PC-9 (cell line): ENCODE results near the gene AUTS2. TPM values are rescaled to one million over a fixed set of nuclear protein-coding genes. Genes with fewer than 3 reads are reported as not detected.

Experiments
- BruUV-seq: library from RNA; stranded (reverse); fragments of 400-500 nt; replicated peaks from 2 replicates; lab custom pipeline; 2021; lab: Mats Ljungman, UMichigan
- CTCF ChIA-PET: fragments of 300-600 bp; sonication (Branson Sonifier 250); formaldehyde crosslinking; loops from one replicate; lab custom pipeline; 2022; ENCODE audit warnings: antibody characterized with exemption; lab: Charles Lee
- POLR2A ChIA-PET: fragments of 300-600 bp; sonication (Branson Sonifier 250); formaldehyde crosslinking; loops from one replicate; lab custom pipeline; 2022; ENCODE audit warnings: antibody characterized with exemption; ENCODE audit not compliant: unreplicated experiment; lab: Charles Lee
- DNase-seq, 2 experiments: peaks; one replicate each; pipeline versions ENCODE4 v3.0.0 to v3.0.0-alpha.2; 2015 to 2022; ENCODE audit warnings: mixed read lengths in 1 of 2
- H2AFZ ChIP-seq: fragments of 200-600 bp; sonication (generic); 2 replicates; pipeline ENCODE4 v1.8.1; 2017; ENCODE audit warnings: antibody characterized with exemption
- H3F3A ChIP-seq: fragments of 200-600 bp; sonication (generic); 2 replicates; pipeline ENCODE4 v1.8.1; 2017; ENCODE audit warnings: antibody characterized with exemption, mild to moderate bottlenecking, low read depth; ENCODE audit not compliant: insufficient read depth
- H3K27ac ChIP-seq: fragments of 200-600 bp; sonication (generic); 2 replicates; pipeline ENCODE4 v1.6.1; 2016; ENCODE audit warnings: mixed run types
- H3K27me3 ChIP-seq: fragments of 200-600 bp; sonication (generic); 2 replicates; pipeline ENCODE4 v1.6.1; 2016; ENCODE audit warnings: low read depth, mixed run types; ENCODE audit not compliant: insufficient read depth
- H3K36me3 ChIP-seq: fragments of 200-600 bp; sonication (generic); 2 replicates; pipeline ENCODE4 v1.6.1; 2016; ENCODE audit warnings: low read depth, mixed run types
- H3K4me1 ChIP-seq: fragments of 200-600 bp; sonication (generic); replicated peaks from 2 replicates; pipeline ENCODE4 v1.6.1; 2016; ENCODE audit warnings: mixed run types; ENCODE audit not compliant: insufficient read depth
- H3K4me2 ChIP-seq: fragments of 200-600 bp; sonication (generic); 2 replicates; pipeline ENCODE4 v1.6.1; 2017; ENCODE audit warnings: mixed run types
- H3K4me3 ChIP-seq: fragments of 200-600 bp; sonication (generic); 2 replicates; pipeline ENCODE4 v1.6.1; 2016; ENCODE audit warnings: mixed run types
- H3K79me2 ChIP-seq: fragments of 200-600 bp; sonication (generic); 2 replicates; pipeline ENCODE4 v1.6.1; 2017; ENCODE audit warnings: low read depth, mixed run types
- H3K9me2 ChIP-seq: fragments of 200-600 bp; sonication (generic); 2 replicates; pipeline ENCODE4 v1.8.1; 2017; ENCODE audit warnings: mild to moderate bottlenecking; ENCODE audit not compliant: insufficient read depth
- H3K9me3 ChIP-seq: fragments of 200-600 bp; sonication (generic); 2 replicates; pipeline ENCODE4 v1.8.1; 2016; ENCODE audit warnings: low read depth; ENCODE audit not compliant: insufficient read depth
- H4K20me1 ChIP-seq: fragments of 200-600 bp; sonication (generic); 2 replicates; pipeline ENCODE4 v1.8.1; 2017; ENCODE audit not compliant: insufficient read depth
- EZH2 ChIP-seq: fragments of 200-600 bp; sonication (generic); IDR thresholded peaks from 2 replicates; pipeline ENCODE4 v1.8.0; 2017; ENCODE audit warnings: antibody characterized with exemption, low read depth
- intact Hi-C: fragments of 100-400 bp; cut with micrococcal nuclease; formaldehyde crosslinking; loops from one replicate; pipeline ENCODE4 v1.10.0; 2022; ENCODE audit not compliant: unreplicated experiment
- total RNA-seq: library from RNA; stranded (reverse); gene quantifications from 2 replicates; pipeline ENCODE4 v1.2.3, GENCODE V29; 2021
- TF ChIP-seq, protein P1 (sequence below): fragments of 200-600 bp; sonication (generic); conservative IDR thresholded peaks from 2 replicates; pipeline ENCODE4 v1.6.1; 2017; ENCODE audit warnings: mixed run types, antibody characterized with exemption, mild to moderate bottlenecking, moderate library complexity

Gene AUTS2
- total RNA-seq, 1 experiment from 2014 or later = not detected

- Histone ChIP-seq H2AFZ (no peak overlapping the region), H3K4me1 (no peaks in the 10 kb centered on the region), H3K27ac (no peak overlapping the region), H3K36me3 (no peaks in the 10 kb centered on the region), H3K9me2 (no peaks in the 10 kb centered on the region), H3F3A (no peaks in the 10 kb centered on the region), H3K79me2 (no peaks in the 10 kb centered on the region), H3K27me3 (peaks cover 73% of the 10 kb centered on the region), H3K9me3 (no peaks in the 10 kb centered on the region), H3K4me2 (no peak overlapping the region), H4K20me1 (no peaks in the 10 kb centered on the region; the same call in 1 of the 2 replicates), H3K4me3 (no peak overlapping the region)
- intact Hi-C loops = no loop called here
- ChIA-PET CTCF (no interaction called here), POLR2A (no interaction called here)
- TF ChIP-seq, protein P1, sequence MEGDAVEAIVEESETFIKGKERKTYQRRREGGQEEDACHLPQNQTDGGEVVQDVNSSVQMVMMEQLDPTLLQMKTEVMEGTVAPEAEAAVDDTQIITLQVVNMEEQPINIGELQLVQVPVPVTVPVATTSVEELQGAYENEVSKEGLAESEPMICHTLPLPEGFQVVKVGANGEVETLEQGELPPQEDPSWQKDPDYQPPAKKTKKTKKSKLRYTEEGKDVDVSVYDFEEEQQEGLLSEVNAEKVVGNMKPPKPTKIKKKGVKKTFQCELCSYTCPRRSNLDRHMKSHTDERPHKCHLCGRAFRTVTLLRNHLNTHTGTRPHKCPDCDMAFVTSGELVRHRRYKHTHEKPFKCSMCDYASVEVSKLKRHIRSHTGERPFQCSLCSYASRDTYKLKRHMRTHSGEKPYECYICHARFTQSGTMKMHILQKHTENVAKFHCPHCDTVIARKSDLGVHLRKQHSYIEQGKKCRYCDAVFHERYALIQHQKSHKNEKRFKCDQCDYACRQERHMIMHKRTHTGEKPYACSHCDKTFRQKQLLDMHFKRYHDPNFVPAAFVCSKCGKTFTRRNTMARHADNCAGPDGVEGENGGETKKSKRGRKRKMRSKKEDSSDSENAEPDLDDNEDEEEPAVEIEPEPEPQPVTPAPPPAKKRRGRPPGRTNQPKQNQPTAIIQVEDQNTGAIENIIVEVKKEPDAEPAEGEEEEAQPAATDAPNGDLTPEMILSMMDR = no peak
- no peak for TF ChIP-seq EZH2
- no TSS peak for BruUV-seq
- DNase-seq = no peak
Measured at GRCh38 chr7:70777251-70777650, 1179.0 kb downstream of the AUTS2 start.

- TF ChIP-seq, protein P1 = no peak
- no peak for TF ChIP-seq EZH2
- Histone ChIP-seq H3K9me2 (no peaks in the 10 kb centered on the region), H3K36me3 (no peaks in the 10 kb centered on the region), H3K27ac (no peak overlapping the region), H3K27me3 (peaks cover 78% of the 10 kb centered on the region), H3F3A (no peaks in the 10 kb centered on the region), H3K4me3 (no peak overlapping the region), H3K9me3 (no peaks in the 10 kb centered on the region), H4K20me1 (no peaks in the 10 kb centered on the region), H3K79me2 (no peaks in the 10 kb centered on the region), H3K4me1 (no peaks in the 10 kb centered on the region), H2AFZ (no peak overlapping the region), H3K4me2 (no peak overlapping the region)
- ChIA-PET CTCF (no interaction called here), POLR2A (no interaction called here)
- intact Hi-C loops = no loop called here
- BruUV-seq = no TSS peak
- no peak for DNase-seq
Measured at GRCh38 chr7:70778585-70778984, 1180.3 kb downstream of the AUTS2 start.

- CTCF ChIA-PET = no interaction called here
- Histone ChIP-seq H3K36me3 (no peaks in the 10 kb centered on the region), H3K27ac (no peak overlapping the region), H3K79me2 (no peaks in the 10 kb centered on the region), H3K4me2 (no peak overlapping the region), H3K4me3 (no peak overlapping the region), H2AFZ (no peak overlapping the region), H3K9me3 (no peaks in the 10 kb centered on the region), H3K4me1 (no peaks in the 10 kb centered on the region), H3F3A (no peaks in the 10 kb centered on the region), H3K9me2 (no peaks in the 10 kb centered on the region), H3K27me3 (peaks cover 79% of the 10 kb centered on the region), H4K20me1 (no peaks in the 10 kb centered on the region)
- no peak for DNase-seq
- intact Hi-C loops = no loop called here
- POLR2A ChIA-PET = no interaction called here
- TF ChIP-seq, protein P1 = no peak
- TF ChIP-seq EZH2 = no peak
- no TSS peak for BruUV-seq
Measured at GRCh38 chr7:70779321-70779720, 1181.0 kb downstream of the AUTS2 start.
